HEK293 (cell line): ENCODE data around the gene PTPRG.

Experiments used
- CTCF ChIA-PET: fragments of 350-600 bp; formaldehyde crosslinking; extraction: SDS; loops from one replicate; lab custom pipeline; 2021; ENCODE audit warnings: antibody characterized with exemption; lab: Yijun Ruan, JAX
- POLR2A ChIA-PET: fragments of 300-600 bp; formaldehyde crosslinking; extraction: SDS; loops from one replicate; lab custom pipeline; 2020; ENCODE audit warnings: antibody characterized with exemption, inconsistent platforms; lab: Yijun Ruan, JAX
- H3K27ac ChIP-seq: fragments of 200-500 bp; sonication (Bioruptor generic); 2 replicates; pipeline ENCODE4 v1.5.1; 2014; ENCODE audit warnings: low read depth, low read length, control low read depth, inconsistent platforms; ENCODE audit errors: extremely low read depth
- H3K36me3 ChIP-seq, 2 experiments: fragments of 200-500 bp in 1 of 2; sonication (Bioruptor generic) in 1 of 2; 1 replicate in 1 of 2; 2 replicates in 1 of 2; pipeline ENCODE4 v1.5.1; 2014 to 2017; ENCODE audit warnings: inconsistent platforms in 2 of 2, low read length in 2 of 2; ENCODE audit not compliant: control insufficient read depth in 2 of 2, insufficient read depth in 1 of 2
- H3K4me1 ChIP-seq: fragments of 200-500 bp; sonication (Bioruptor generic); 2 replicates; pipeline ENCODE4 v1.5.1; 2014; ENCODE audit warnings: mild to moderate bottlenecking, low read length, inconsistent platforms; ENCODE audit not compliant: control insufficient read depth, insufficient read depth
- H3K4me3 ChIP-seq: 2 replicates; pipeline ENCODE4 v1.5.1; 2011; ENCODE audit warnings: low read depth, mild to moderate bottlenecking, control low read depth, low read length, moderate library complexity
- H3K9me3 ChIP-seq: fragments of 200-500 bp; sonication (Bioruptor generic); 2 replicates; pipeline ENCODE4 v1.5.1; 2014; ENCODE audit warnings: low read depth, low read length, inconsistent platforms; ENCODE audit not compliant: control insufficient read depth, insufficient read depth
- BCL11A ChIP-seq: fragments of 450-650 bp; formaldehyde crosslinking; IDR thresholded peaks from 2 replicates; pipeline ENCODE4 v1.5.1; 2016; ENCODE audit warnings: low read depth, missing biosample characterization, missing genetic modification characterization
- BCL11B ChIP-seq: fragments of 450-650 bp; formaldehyde crosslinking; IDR thresholded peaks from 2 replicates; pipeline ENCODE4 v1.5.1; 2016; ENCODE audit warnings: low read depth, missing biosample characterization, missing genetic modification characterization
- ELK4 ChIP-seq: IDR thresholded peaks from 2 replicates; pipeline ENCODE4 v1.6.1; 2011; ENCODE audit warnings: mild to moderate bottlenecking, low read depth, low read length, borderline replicate concordance
- GFI1B ChIP-seq: fragments of 450-650 bp; formaldehyde crosslinking; IDR thresholded peaks from 2 replicates; pipeline ENCODE4 v1.5.1; 2016; ENCODE audit warnings: missing biosample characterization, missing genetic modification characterization
- GLI4 ChIP-seq: fragments of 450-650 bp; formaldehyde crosslinking; IDR thresholded peaks from 2 replicates; pipeline ENCODE4 v1.5.1; 2016; ENCODE audit warnings: missing biosample characterization, missing genetic modification characterization
- GLIS2 ChIP-seq: fragments of 450-650 bp; formaldehyde crosslinking; IDR thresholded peaks from 2 replicates; pipeline ENCODE4 v1.5.1; 2016; ENCODE audit warnings: missing biosample characterization, missing genetic modification characterization
- KLF7 ChIP-seq: fragments of 450-650 bp; formaldehyde crosslinking; IDR thresholded peaks from 2 replicates; pipeline ENCODE4 v1.5.1; 2016; ENCODE audit warnings: missing biosample characterization, missing genetic modification characterization, borderline replicate concordance
- SP2 ChIP-seq: fragments of 450-650 bp; formaldehyde crosslinking; IDR thresholded peaks from 2 replicates; pipeline ENCODE4 v1.5.1; 2016; ENCODE audit warnings: missing biosample characterization, missing genetic modification characterization
- SP3 ChIP-seq: fragments of 450-650 bp; formaldehyde crosslinking; IDR thresholded peaks from 2 replicates; pipeline ENCODE4 v1.5.1; 2016; ENCODE audit warnings: missing biosample characterization, missing genetic modification characterization
- ZBTB21 ChIP-seq: fragments of 450-650 bp; formaldehyde crosslinking; IDR thresholded peaks from 2 replicates; pipeline ENCODE4 v1.5.1; 2017; ENCODE audit warnings: missing biosample characterization, missing genetic modification characterization
- ZEB2 ChIP-seq: fragments of 450-650 bp; formaldehyde crosslinking; IDR thresholded peaks from 2 replicates; pipeline ENCODE4 v1.5.1; 2016; ENCODE audit warnings: missing biosample characterization, missing genetic modification characterization
- ZNF121 ChIP-seq: fragments of 450-650 bp; formaldehyde crosslinking; IDR thresholded peaks from 2 replicates; pipeline ENCODE4 v1.5.1; 2016; ENCODE audit warnings: missing biosample characterization, missing genetic modification characterization
- ZNF146 ChIP-seq: fragments of 450-650 bp; formaldehyde crosslinking; IDR thresholded peaks from 2 replicates; pipeline ENCODE4 v1.5.1; 2016; ENCODE audit warnings: missing biosample characterization, missing genetic modification characterization
- ZNF175 ChIP-seq: fragments of 450-650 bp; formaldehyde crosslinking; IDR thresholded peaks from 2 replicates; pipeline ENCODE4 v1.5.1; 2016; ENCODE audit warnings: missing biosample characterization, missing genetic modification characterization
- ZNF2 ChIP-seq: fragments of 450-650 bp; formaldehyde crosslinking; IDR thresholded peaks from 2 replicates; pipeline ENCODE4 v1.5.1; 2016; ENCODE audit warnings: missing biosample characterization, missing genetic modification characterization
- ZNF214 ChIP-seq: fragments of 450-650 bp; formaldehyde crosslinking; IDR thresholded peaks from 2 replicates; pipeline ENCODE4 v1.5.1; 2017; ENCODE audit warnings: missing biosample characterization, mild to moderate bottlenecking, missing genetic modification characterization, borderline replicate concordance
- ZNF248 ChIP-seq: fragments of 450-650 bp; formaldehyde crosslinking; IDR thresholded peaks from 2 replicates; pipeline ENCODE4 v1.5.1; 2017; ENCODE audit warnings: missing biosample characterization, missing genetic modification characterization
- ZNF26 ChIP-seq: fragments of 450-650 bp; formaldehyde crosslinking; IDR thresholded peaks from 2 replicates; pipeline ENCODE4 v1.5.1; 2016; ENCODE audit warnings: missing biosample characterization, missing genetic modification characterization
- ZNF394 ChIP-seq: fragments of 450-650 bp; formaldehyde crosslinking; IDR thresholded peaks from 2 replicates; pipeline ENCODE4 v1.5.1; 2016; ENCODE audit warnings: missing biosample characterization, missing genetic modification characterization, mild to moderate bottlenecking, moderate library complexity, borderline replicate concordance
- ZNF449 ChIP-seq: fragments of 450-650 bp; formaldehyde crosslinking; IDR thresholded peaks from 2 replicates; pipeline ENCODE4 v1.5.1; 2017; ENCODE audit warnings: missing biosample characterization, mild to moderate bottlenecking, missing genetic modification characterization, moderate library complexity
- ZNF514 ChIP-seq: fragments of 450-650 bp; formaldehyde crosslinking; IDR thresholded peaks from 2 replicates; pipeline ENCODE4 v1.5.1; 2016; ENCODE audit warnings: missing biosample characterization, missing genetic modification characterization
- ZNF529 ChIP-seq: fragments of 450-650 bp; formaldehyde crosslinking; IDR thresholded peaks from 2 replicates; pipeline ENCODE4 v1.5.1; 2017; ENCODE audit warnings: missing genetic modification characterization, missing biosample characterization; ENCODE audit not compliant: insufficient replicate concordance
- ZNF544 ChIP-seq: fragments of 450-650 bp; formaldehyde crosslinking; IDR thresholded peaks from 2 replicates; pipeline ENCODE4 v1.5.0; 2017; ENCODE audit warnings: missing biosample characterization, missing genetic modification characterization
- ZNF560 ChIP-seq: fragments of 450-650 bp; formaldehyde crosslinking; IDR thresholded peaks from 2 replicates; pipeline ENCODE4 v1.5.1; 2017; ENCODE audit warnings: missing biosample characterization, missing genetic modification characterization, borderline replicate concordance
- ZNF610 ChIP-seq: fragments of 450-650 bp; formaldehyde crosslinking; IDR thresholded peaks from 2 replicates; pipeline ENCODE4 v1.5.1; 2016; ENCODE audit warnings: missing biosample characterization, missing genetic modification characterization, borderline replicate concordance
- ZNF626 ChIP-seq: fragments of 450-650 bp; sonication (Bioruptor Pico); formaldehyde crosslinking; IDR thresholded peaks from 2 replicates; pipeline ENCODE4 v1.5.1; 2018; ENCODE audit warnings: missing biosample characterization, missing genetic modification characterization, inconsistent platforms
- ZNF629 ChIP-seq: fragments of 450-650 bp; formaldehyde crosslinking; IDR thresholded peaks from 2 replicates; pipeline ENCODE4 v1.5.1; 2017; ENCODE audit warnings: missing biosample characterization, missing genetic modification characterization
- ZNF660 ChIP-seq: fragments of 450-650 bp; IDR thresholded peaks from 2 replicates; pipeline ENCODE4 v1.5.1; 2018; ENCODE audit warnings: missing biosample characterization, mild to moderate bottlenecking, missing genetic modification characterization
- ZNF785 ChIP-seq: fragments of 450-650 bp; formaldehyde crosslinking; IDR thresholded peaks from 2 replicates; pipeline ENCODE4 v1.5.1; 2016; ENCODE audit warnings: missing biosample characterization, missing genetic modification characterization
- ZNF830 ChIP-seq: fragments of 450-650 bp; IDR thresholded peaks from 2 replicates; pipeline ENCODE4 v1.5.0; 2018; ENCODE audit warnings: missing biosample characterization, missing genetic modification characterization, low read depth, mild to moderate bottlenecking, moderate library complexity
- ZNF837 ChIP-seq: fragments of 450-650 bp; formaldehyde crosslinking; IDR thresholded peaks from 2 replicates; pipeline ENCODE4 v1.5.1; 2016; ENCODE audit warnings: missing biosample characterization, missing genetic modification characterization

PTPRG gene

GRCh38 chr3:61597906-61598305 lies 36.5 kb downstream of the PTPRG start (continued):
- no peak for TF ChIP-seq ZNF449 (tag by site-specific recombination)

- Histone ChIP-seq H3K4me1 (peaks cover 2% of the 10 kb centered on the region; the same call in 1 of the 2 replicates), H3K9me3 (no peaks in the 10 kb centered on the region), H3K4me3 (no peak overlapping the region)
- POLR2A ChIA-PET, result no interaction called here
- TF ChIP-seq ZNF785 (tag by site-specific recombination), result no peak
- no peak for TF ChIP-seq SP3 (tag by site-specific recombination)
- no peak for TF ChIP-seq ZNF214
- no peak for TF ChIP-seq ZNF121 (tag by site-specific recombination)
- no peak for TF ChIP-seq ZNF626 (tag by site-specific recombination)
- TF ChIP-seq ZNF629 (tag by site-specific recombination), result no peak
- TF ChIP-seq GLI4, result no peak
- no peak for TF ChIP-seq ZNF175 (tag by site-specific recombination)
- no peak for TF ChIP-seq ZNF514 (tag by site-specific recombination)
- TF ChIP-seq ZNF26 (tag by site-specific recombination), result no peak
- TF ChIP-seq ZNF830, result no peak
- TF ChIP-seq, all 188 proteins: peak for 0
- H3K36me3 ChIP-seq, result no peaks in the 10 kb centered on the region
- no peak overlapping the region for H3K27ac ChIP-seq
- CTCF ChIA-PET, result no interaction called here
These were observed 38.8 kb downstream of the PTPRG start for GRCh38 chr3:61600195-61600594.

- Histone ChIP-seq H3K27ac (no peak overlapping the region), H3K9me3 (no peaks in the 10 kb centered on the region), H3K4me3 (no peak overlapping the region), H3K36me3 (peaks cover 0 to 3% of the 10 kb centered on the region in 2 experiments; a peak in 1 of 3 replicates)
- POLR2A ChIA-PET, result no interaction called here
- TF ChIP-seq ZNF2 (tag by site-specific recombination), result no peak
- TF ChIP-seq ZNF610 (tag by site-specific recombination), result no peak
- TF ChIP-seq BCL11A (tag by site-specific recombination), result no peak
- no peak for TF ChIP-seq ZNF248 (tag by site-specific recombination)
- no peak for TF ChIP-seq ZNF394
- TF ChIP-seq ZNF529, result no peak
- TF ChIP-seq KLF7, result no peak
- no peak for TF ChIP-seq SP2 (tag by site-specific recombination)
- TF ChIP-seq, all 188 proteins: peak for 0
- no peaks in the 10 kb centered on the region for H3K4me1 ChIP-seq
- CTCF ChIA-PET, result interaction anchor here (1.1 kb wide), 1 partner anchor 24 kb away, joined by 3 read pairs; no protein-coding TSS in a partner anchor
These were observed 40.5 kb downstream of the PTPRG start for GRCh38 chr3:61601831-61602230.

GRCh38 chr3:61602466-61602865 lies 41.1 kb downstream of the PTPRG start:
- ChIA-PET CTCF (no interaction called here), POLR2A (no interaction called here)
- Histone ChIP-seq H3K36me3 (peaks cover 0 to 3% of the 10 kb centered on the region in 2 experiments; a peak in 1 of 3 replicates), H3K9me3 (no peaks in the 10 kb centered on the region), H3K4me1 (no peaks in the 10 kb centered on the region), H3K4me3 (no peak overlapping the region), H3K27ac (no peak overlapping the region)
- TF ChIP-seq ZNF146 (tag by site-specific recombination) (no peak), GLIS2 (no peak), BCL11B (tag by site-specific recombination) (no peak), ZNF837 (tag by site-specific recombination) (no peak), ZEB2 (tag by site-specific recombination) (no peak), GFI1B (tag by site-specific recombination) (no peak), ZNF660 (tag by site-specific recombination) (no peak), ZNF560 (no peak), ZNF214 (no peak), ZBTB21 (no peak), ZNF544 (tag by site-specific recombination) (no peak), ELK4 (no peak)
